Upper lobe of right lung (tissue), 1 donor: ENCODE results near the gene MCM9. TPM values are rescaled to one million over a fixed set of nuclear protein-coding genes. Genes with fewer than 3 reads are reported as not detected.

ENCODE experiments used
- ATAC-seq: fragments of 200-7000 bp; cut with Tn5 transposase; one replicate; pipeline ENCODE4 v1.9.1; 2020; ENCODE audit warnings: mild to moderate bottlenecking, moderate library complexity
- DNase-seq: peaks from one replicate; pipeline ENCODE4 v3.0.0-alpha.2; 2020
- H3K27ac ChIP-seq: fragments of 200-600 bp; one replicate; pipeline ENCODE4 v1.8.0; 2022
- H3K27me3 ChIP-seq: fragments of 200-600 bp; one replicate; pipeline ENCODE4 v1.8.0; 2022; ENCODE audit warnings: mild to moderate bottlenecking
- H3K36me3 ChIP-seq: fragments of 200-600 bp; one replicate; pipeline ENCODE4 v1.8.0; 2022
- H3K4me1 ChIP-seq: fragments of 200-600 bp; one replicate; pipeline ENCODE4 v1.8.0; 2022
- H3K4me3 ChIP-seq: fragments of 200-600 bp; one replicate; pipeline ENCODE4 v1.8.0; 2022; ENCODE audit warnings: mild to moderate bottlenecking
- H3K9me3 ChIP-seq: fragments of 200-600 bp; one replicate; pipeline ENCODE4 v1.8.0; 2022
- CTCF ChIP-seq: fragments of 200-600 bp; IDR thresholded peaks from one replicate; pipeline ENCODE4 v1.8.0; 2022; ENCODE audit warnings: antibody characterized with exemption
- intact Hi-C: fragments of 100-400 bp; cut with DNase I; formaldehyde crosslinking; loops from one replicate; pipeline ENCODE4 v1.11.0; 2022
- total RNA-seq: library from RNA; stranded (reverse); fragmentation: NEBNext Ultra II Directional; extraction: Animal tissue kit (Norgen Biotek cat#: 25700); gene quantifications from one replicate; pipeline ENCODE4 v1.2.1, GENCODE V29; 2021
- donor health status: DM: no; HTN: yes; CAD: no; lungs with severe emphysema.

Gene MCM9
- total RNA-seq, 1 donor from 2014 or later = 19.5 TPM

DNA sequence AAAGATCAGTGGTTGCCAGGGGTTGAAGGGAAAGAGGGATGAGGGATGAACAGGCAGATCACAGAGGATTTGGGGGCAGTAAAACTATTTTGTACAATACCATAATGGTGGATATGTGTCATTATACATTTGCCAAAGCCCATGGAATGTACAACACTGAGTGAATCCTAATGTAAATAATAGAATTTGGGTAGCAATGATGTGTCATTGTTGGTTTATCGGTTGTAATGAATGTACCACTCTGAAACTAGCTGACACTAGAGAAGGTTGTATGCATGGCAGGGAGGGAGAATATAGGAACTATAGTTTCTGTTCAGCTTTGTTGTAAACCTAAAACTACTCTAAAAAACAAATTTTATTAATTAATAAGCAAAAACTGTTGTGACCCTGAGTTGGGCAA lies 58.8 kb downstream of the MCM9 start:
- TF ChIP-seq CTCF = no peak
- H3K27me3 ChIP-seq = no peaks in the 10 kb centered on the region

GRCh38 chr6:118875672-118876071 lies 59.3 kb downstream of the MCM9 start:
- H3K36me3 ChIP-seq = no peaks in the 10 kb centered on the region
- ATAC-seq (no peak), DNase-seq (no peak)
- no peak overlapping the region for H3K27ac ChIP-seq
- intact Hi-C loops = no loop called here
- no peak overlapping the region for H3K4me3 ChIP-seq
- H3K9me3 ChIP-seq = no peaks in the 10 kb centered on the region
- TF ChIP-seq CTCF = no peak
- no peaks in the 10 kb centered on the region for H3K27me3 ChIP-seq
- peaks cover 12% of the 10 kb centered on the region for H3K4me1 ChIP-seq

More for the DNA sequence above, 58.8 kb downstream of the MCM9 start:
- Histone ChIP-seq H3K4me3 (no peak overlapping the region), H3K9me3 (no peaks in the 10 kb centered on the region), H3K27ac (no peak overlapping the region), H3K36me3 (no peaks in the 10 kb centered on the region), H3K4me1 (peaks cover 12% of the 10 kb centered on the region)
- no peak for ATAC-seq
- DNase-seq = no peak
- intact Hi-C loops = no loop called here

DNA sequence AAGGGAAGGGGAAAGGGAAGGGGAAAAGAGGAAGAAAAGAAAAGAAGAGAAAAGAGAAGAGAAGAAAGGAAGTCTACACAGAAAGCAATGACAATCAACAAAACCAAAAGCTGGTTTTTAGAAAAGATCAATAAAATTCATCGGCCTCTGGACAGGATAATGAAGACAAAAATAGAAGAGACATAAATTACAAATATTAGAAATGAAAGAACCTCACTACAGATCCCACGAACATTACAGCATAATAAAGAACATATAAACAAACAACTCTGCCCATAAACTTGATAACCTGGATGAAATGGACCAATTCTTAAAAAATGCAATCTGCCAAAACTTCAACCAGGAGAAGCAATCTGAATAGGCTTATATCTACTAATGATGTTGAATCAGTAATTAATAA lies 61.7 kb downstream of the MCM9 start:
- no peak for TF ChIP-seq CTCF
- Histone ChIP-seq H3K27ac (no peak overlapping the region), H3K36me3 (no peaks in the 10 kb centered on the region), H3K4me3 (no peak overlapping the region), H3K9me3 (no peaks in the 10 kb centered on the region), H3K4me1 (peaks cover 4% of the 10 kb centered on the region), H3K27me3 (no peaks in the 10 kb centered on the region)
- intact Hi-C loops = no loop called here
- DNase-seq (no peak), ATAC-seq (no peak)

- H3K36me3 ChIP-seq = no peaks in the 10 kb centered on the region
- no peak overlapping the region for H3K27ac ChIP-seq
- no peak for DNase-seq
- intact Hi-C loops = no loop called here
- peaks cover 4% of the 10 kb centered on the region for H3K4me1 ChIP-seq
- no peaks in the 10 kb centered on the region for H3K9me3 ChIP-seq
- H3K27me3 ChIP-seq = no peaks in the 10 kb centered on the region
- ATAC-seq = no peak
- H3K4me3 ChIP-seq = no peak overlapping the region
- no peak for TF ChIP-seq CTCF
Measured at GRCh38 chr6:118872726-118873125, 62.2 kb downstream of the MCM9 start.

DNA sequence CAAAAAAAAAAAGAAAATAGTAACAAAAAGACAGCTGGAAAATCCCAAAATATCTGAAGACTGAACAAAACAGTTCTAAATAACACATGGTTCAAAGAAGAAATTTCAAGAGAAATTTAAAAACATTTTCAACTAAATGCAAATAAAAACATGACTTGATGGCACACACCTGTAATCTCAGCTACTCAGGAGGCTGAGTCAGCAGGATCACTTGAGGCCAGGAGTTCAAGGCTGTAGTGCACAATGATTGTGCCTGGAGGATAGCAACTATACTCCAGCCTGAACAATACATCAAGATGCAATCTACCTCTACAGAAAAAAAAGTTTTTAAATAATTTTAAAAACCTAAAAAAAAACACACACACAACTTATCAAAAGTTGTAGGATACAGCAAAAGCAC lies 62.6 kb downstream of the MCM9 start:
- H3K4me3 ChIP-seq = no peak overlapping the region
- DNase-seq (no peak), ATAC-seq (no peak)
- no peaks in the 10 kb centered on the region for H3K27me3 ChIP-seq
- H3K27ac ChIP-seq = no peak overlapping the region
- peaks cover 4% of the 10 kb centered on the region for H3K4me1 ChIP-seq
- no peak for TF ChIP-seq CTCF
- no peaks in the 10 kb centered on the region for H3K9me3 ChIP-seq
- intact Hi-C loops = no loop called here
- no peaks in the 10 kb centered on the region for H3K36me3 ChIP-seq

DNA sequence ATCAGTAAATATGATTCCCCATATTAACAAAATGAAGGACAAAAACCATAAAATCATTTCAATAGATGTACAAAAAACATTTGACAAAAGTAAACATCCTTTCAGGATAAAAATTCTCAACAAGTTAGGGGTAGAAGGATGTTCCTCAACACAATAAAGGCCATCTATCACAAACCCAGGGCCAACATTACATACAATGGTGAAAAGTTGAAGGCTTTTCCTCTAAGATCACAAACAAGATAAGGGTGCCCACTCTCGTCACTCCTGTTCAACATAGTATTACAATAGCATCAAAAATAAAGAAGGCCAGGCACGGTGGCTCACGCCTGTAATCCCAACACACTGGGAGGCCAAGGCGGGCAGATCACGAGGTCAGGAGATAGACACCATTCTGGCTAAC lies 63.6 kb downstream of the MCM9 start:
- peaks cover 4% of the 10 kb centered on the region for H3K4me1 ChIP-seq
- no peak overlapping the region for H3K4me3 ChIP-seq
- H3K27ac ChIP-seq = no peak overlapping the region
- no peak for TF ChIP-seq CTCF
- H3K36me3 ChIP-seq = no peaks in the 10 kb centered on the region
- ATAC-seq (no peak), DNase-seq (no peak)
- H3K9me3 ChIP-seq = no peaks in the 10 kb centered on the region
- intact Hi-C loops = no loop called here
- no peaks in the 10 kb centered on the region for H3K27me3 ChIP-seq
